Loucy (cell line): ENCODE data around the gene GNPNAT1.

Experiments used
- H2AFZ ChIP-seq: fragments of 200-600 bp; sonication (generic); 2 replicates; pipeline ENCODE4 v1.6.0; 2016; ENCODE audit warnings: antibody characterized with exemption, mild to moderate bottlenecking, low read length, moderate library complexity
- H3F3A ChIP-seq: fragments of 200-600 bp; 2 replicates; pipeline ENCODE4 v1.6.0; 2016; ENCODE audit warnings: antibody characterized with exemption, low read depth, mild to moderate bottlenecking
- H3K27me3 ChIP-seq: fragments of 200-600 bp; sonication (generic); 2 replicates; pipeline ENCODE4 v1.6.1; 2014; ENCODE audit warnings: low read length, mild to moderate bottlenecking; ENCODE audit not compliant: insufficient read depth, poor library complexity, severe bottlenecking
- H3K36me3 ChIP-seq: fragments of 200-600 bp; sonication (generic); 2 replicates; pipeline ENCODE4 v1.6.1; 2016; ENCODE audit warnings: low read length; ENCODE audit not compliant: insufficient read depth
- H3K4me1 ChIP-seq: fragments of 200-600 bp; sonication (generic); 2 replicates; pipeline ENCODE4 v1.5.1; 2014; ENCODE audit warnings: low read length, mild to moderate bottlenecking; ENCODE audit not compliant: insufficient read depth, poor library complexity, severe bottlenecking
- H3K4me2 ChIP-seq: fragments of 200-600 bp; sonication (generic); 2 replicates; pipeline ENCODE4 v1.6.0; 2014; ENCODE audit warnings: antibody characterized with exemption, low read length, low read depth, mild to moderate bottlenecking; ENCODE audit not compliant: poor library complexity, severe bottlenecking
- H3K4me3 ChIP-seq: fragments of 200-600 bp; sonication (generic); 2 replicates; pipeline ENCODE4 v1.5.1; 2014; ENCODE audit warnings: low read length, mild to moderate bottlenecking, mixed read lengths; ENCODE audit not compliant: poor library complexity, severe bottlenecking
- H3K79me2 ChIP-seq: fragments of 200-600 bp; sonication (generic); 2 replicates; pipeline ENCODE4 v1.6.1; 2014; ENCODE audit warnings: low read length; ENCODE audit not compliant: insufficient read depth
- H3K9ac ChIP-seq: fragments of 200-600 bp; sonication (generic); 2 replicates; pipeline ENCODE4 v1.6.0; 2014; ENCODE audit warnings: mild to moderate bottlenecking, low read depth, low read length, moderate library complexity; ENCODE audit not compliant: poor library complexity, severe bottlenecking
- H3K9me2 ChIP-seq: fragments of 200-600 bp; sonication (generic); replicated peaks from 2 replicates; pipeline ENCODE4 v1.6.1; 2016; ENCODE audit warnings: low read depth, low read length, mixed read lengths
- H3K9me3 ChIP-seq: fragments of 200-600 bp; sonication (generic); 2 replicates; pipeline ENCODE4 v1.6.1; 2014; ENCODE audit warnings: mild to moderate bottlenecking, antibody characterized with exemption, low read length, low read depth; ENCODE audit not compliant: insufficient read depth
- H4K20me1 ChIP-seq: fragments of 200-600 bp; sonication (generic); 2 replicates; pipeline ENCODE4 v1.6.0; 2014; ENCODE audit warnings: antibody characterized with exemption, low read length, mild to moderate bottlenecking; ENCODE audit not compliant: insufficient read depth, poor library complexity, severe bottlenecking
- EZH2phosphoT487 ChIP-seq: fragments of 200-600 bp; IDR thresholded peaks from 2 replicates; pipeline ENCODE4 v1.6.1; 2018; ENCODE audit warnings: antibody characterized with exemption, mild to moderate bottlenecking, moderate library complexity, borderline replicate concordance
- TF ChIP-seq, protein P1 (sequence below): fragments of 200-600 bp; sonication (generic); conservative IDR thresholded peaks from 2 replicates; pipeline ENCODE4 v1.5.1; 2014; ENCODE audit warnings: mild to moderate bottlenecking, antibody characterized with exemption, low read length

GNPNAT1 gene

GRCh38 chr14:52836063-52836462, 44.7 kb upstream of the GNPNAT1 start:
- no peaks in the 10 kb centered on the region for H3K9me2 ChIP-seq
- H2AFZ ChIP-seq, result no peak overlapping the region
- no peaks in the 10 kb centered on the region for H3K36me3 ChIP-seq
- no peak overlapping the region for H3K4me3 ChIP-seq
- no peaks in the 10 kb centered on the region for H4K20me1 ChIP-seq
- H3K9me3 ChIP-seq, result no peaks in the 10 kb centered on the region
- no peaks in the 10 kb centered on the region for H3K79me2 ChIP-seq
- H3K9ac ChIP-seq, result no peak overlapping the region
- TF ChIP-seq, protein P1, sequence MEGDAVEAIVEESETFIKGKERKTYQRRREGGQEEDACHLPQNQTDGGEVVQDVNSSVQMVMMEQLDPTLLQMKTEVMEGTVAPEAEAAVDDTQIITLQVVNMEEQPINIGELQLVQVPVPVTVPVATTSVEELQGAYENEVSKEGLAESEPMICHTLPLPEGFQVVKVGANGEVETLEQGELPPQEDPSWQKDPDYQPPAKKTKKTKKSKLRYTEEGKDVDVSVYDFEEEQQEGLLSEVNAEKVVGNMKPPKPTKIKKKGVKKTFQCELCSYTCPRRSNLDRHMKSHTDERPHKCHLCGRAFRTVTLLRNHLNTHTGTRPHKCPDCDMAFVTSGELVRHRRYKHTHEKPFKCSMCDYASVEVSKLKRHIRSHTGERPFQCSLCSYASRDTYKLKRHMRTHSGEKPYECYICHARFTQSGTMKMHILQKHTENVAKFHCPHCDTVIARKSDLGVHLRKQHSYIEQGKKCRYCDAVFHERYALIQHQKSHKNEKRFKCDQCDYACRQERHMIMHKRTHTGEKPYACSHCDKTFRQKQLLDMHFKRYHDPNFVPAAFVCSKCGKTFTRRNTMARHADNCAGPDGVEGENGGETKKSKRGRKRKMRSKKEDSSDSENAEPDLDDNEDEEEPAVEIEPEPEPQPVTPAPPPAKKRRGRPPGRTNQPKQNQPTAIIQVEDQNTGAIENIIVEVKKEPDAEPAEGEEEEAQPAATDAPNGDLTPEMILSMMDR, result no peak
- TF ChIP-seq EZH2phosphoT487, result no peak
- H3K27me3 ChIP-seq, result no peaks in the 10 kb centered on the region
- H3F3A ChIP-seq, result no peaks in the 10 kb centered on the region
- no peaks in the 10 kb centered on the region for H3K4me1 ChIP-seq
- no peak overlapping the region for H3K4me2 ChIP-seq

- H3K9ac ChIP-seq, result no peak overlapping the region
- no peaks in the 10 kb centered on the region for H3K9me2 ChIP-seq
- H3K4me3 ChIP-seq, result no peak overlapping the region
- H3K9me3 ChIP-seq, result no peaks in the 10 kb centered on the region
- TF ChIP-seq, protein P1, result no peak
- TF ChIP-seq EZH2phosphoT487, result no peak
- no peaks in the 10 kb centered on the region for H3K4me1 ChIP-seq
- H3K79me2 ChIP-seq, result no peaks in the 10 kb centered on the region
- H3F3A ChIP-seq, result no peaks in the 10 kb centered on the region
- no peak overlapping the region for H3K4me2 ChIP-seq
- H3K27me3 ChIP-seq, result no peaks in the 10 kb centered on the region
- no peak overlapping the region for H2AFZ ChIP-seq
- H4K20me1 ChIP-seq, result no peaks in the 10 kb centered on the region
- H3K36me3 ChIP-seq, result no peaks in the 10 kb centered on the region
Measured at GRCh38 chr14:52835122-52835903, 43.9 kb upstream of the GNPNAT1 start.

DNA sequence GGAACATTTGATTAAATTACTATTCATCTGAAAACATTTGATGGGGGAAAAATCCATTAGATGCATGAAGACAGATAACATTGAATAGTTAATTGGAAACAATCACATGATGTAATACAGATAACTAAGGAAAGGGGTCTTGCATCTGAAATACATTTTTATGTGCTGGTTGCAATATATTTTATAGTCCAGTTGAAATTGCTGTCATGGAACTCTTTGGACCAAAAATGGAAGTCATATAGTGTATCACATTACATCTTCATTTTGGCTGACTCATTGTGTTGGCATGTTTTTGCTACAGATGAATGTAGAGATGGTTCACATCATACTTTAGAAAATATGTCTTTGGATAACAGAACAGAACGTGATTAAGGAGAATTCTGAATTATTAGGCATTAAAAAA, 43.0 kb upstream of the GNPNAT1 start:
- Histone ChIP-seq H4K20me1 (no peaks in the 10 kb centered on the region), H3F3A (no peaks in the 10 kb centered on the region), H3K9ac (no peak overlapping the region), H3K36me3 (no peaks in the 10 kb centered on the region), H3K4me2 (no peak overlapping the region), H3K4me3 (no peak overlapping the region), H3K9me2 (no peaks in the 10 kb centered on the region), H3K4me1 (no peaks in the 10 kb centered on the region), H2AFZ (no peak overlapping the region), H3K27me3 (no peaks in the 10 kb centered on the region), H3K79me2 (no peaks in the 10 kb centered on the region), H3K9me3 (no peaks in the 10 kb centered on the region)
- TF ChIP-seq EZH2phosphoT487, result no peak
- TF ChIP-seq, protein P1, result no peak
